GM21381 (cell line): ENCODE measurements around the gene CIROP.

ENCODE experiments used
- ATAC-seq: cut with Tn5 transposase; IDR thresholded peaks from one replicate; pipeline ENCODE4 v1.9.1; 2021; ENCODE audit warnings: mild to moderate bottlenecking, moderate library complexity; ENCODE audit not compliant: unreplicated experiment

Gene CIROP

GRCh38 chr14:23095196-23096108 lies 9.3 kb downstream of the CIROP start, which contains the start of gene C14orf119:
TSS of gene C14orf119 (plus strand) at chr14:23095505. CDS start at chr14:23097659, 2,154 bp downstream.
- peak; percentile 90 for ATAC-seq

DNA sequence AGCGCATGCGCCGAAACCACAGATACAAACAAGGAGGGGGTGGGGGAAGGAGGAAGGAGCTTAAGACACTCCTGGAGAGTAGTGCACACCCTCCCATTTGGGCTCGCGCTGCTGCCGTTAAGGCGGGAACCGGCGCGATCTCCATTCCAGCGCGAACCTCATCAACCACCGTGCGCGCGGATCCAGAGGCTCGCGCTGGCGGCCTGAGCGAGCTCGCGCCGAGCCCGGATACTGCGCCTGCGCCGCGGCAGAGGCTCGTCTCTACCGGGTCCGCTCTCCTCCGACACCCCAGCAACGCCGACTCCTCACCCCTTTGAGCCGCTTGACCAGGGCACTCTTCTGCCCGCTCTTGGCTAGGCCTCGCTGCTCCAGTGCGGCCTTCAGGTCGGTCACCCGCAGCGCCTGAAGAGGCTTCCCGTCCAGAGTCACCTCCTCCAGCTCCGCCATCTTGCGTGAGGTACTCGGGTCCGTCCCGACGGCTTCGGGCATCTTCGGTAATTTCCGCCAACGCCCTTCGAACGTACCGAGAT lies 10.1 kb downstream of the CIROP start, which contains the start of gene ACIN1:
Gene ACIN1, minus strand, starts transcription at position 471 of the 530 bp plus-strand sequence. Its CDS starts 24 bp downstream, at position 447.
- ATAC-seq: peak; percentile 35

DNA sequence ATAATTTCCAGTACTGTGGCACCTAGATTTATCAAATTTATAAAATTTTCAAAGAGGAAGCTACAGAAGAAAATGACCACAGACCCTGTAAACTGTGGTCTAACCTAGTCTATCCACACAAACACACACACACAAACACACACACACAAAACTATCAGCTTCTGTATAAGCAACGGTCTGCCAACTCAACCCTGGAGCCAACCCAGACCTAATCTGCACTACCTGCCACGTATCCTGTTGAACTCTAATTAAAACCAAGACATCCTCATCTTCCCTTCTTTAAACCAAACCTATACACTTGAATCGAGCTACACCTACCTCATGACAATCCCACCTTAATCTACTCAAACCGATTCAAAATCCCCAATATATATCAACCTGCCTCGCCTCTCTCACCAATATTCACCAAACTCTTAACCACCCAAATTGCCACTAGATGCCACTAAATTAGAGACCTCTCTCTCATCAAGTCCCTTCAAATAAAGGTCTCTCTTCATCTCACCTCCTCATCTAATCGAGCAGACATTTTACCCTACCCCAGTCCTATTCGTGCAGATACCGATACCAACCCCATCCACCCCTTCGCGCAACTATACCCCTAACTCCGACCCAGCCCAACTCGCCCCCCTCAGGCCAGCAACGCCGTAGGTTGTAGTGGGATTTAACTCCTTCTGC lies 10.7 kb downstream of the CIROP start:
- ATAC-seq: no peak

DNA sequence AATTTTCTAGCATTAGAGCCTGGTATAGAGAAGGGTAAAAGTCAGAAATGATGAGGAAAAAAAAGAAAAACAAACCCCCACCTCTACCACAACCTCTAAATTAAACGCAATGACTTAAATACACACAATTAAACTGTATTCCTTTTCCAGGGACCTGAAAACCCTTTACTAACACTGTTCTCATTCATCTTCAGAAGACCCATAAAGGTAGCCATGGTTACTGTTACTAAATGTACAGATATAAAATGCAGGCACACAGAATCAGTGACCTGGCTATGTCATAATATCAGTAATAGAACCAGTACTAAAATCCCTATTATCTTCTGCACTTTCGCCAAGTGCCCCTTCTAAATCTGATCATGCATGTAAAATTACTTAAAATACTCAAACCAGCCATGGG lies 11.3 kb downstream of the CIROP start:
- ATAC-seq: no peak

DNA sequence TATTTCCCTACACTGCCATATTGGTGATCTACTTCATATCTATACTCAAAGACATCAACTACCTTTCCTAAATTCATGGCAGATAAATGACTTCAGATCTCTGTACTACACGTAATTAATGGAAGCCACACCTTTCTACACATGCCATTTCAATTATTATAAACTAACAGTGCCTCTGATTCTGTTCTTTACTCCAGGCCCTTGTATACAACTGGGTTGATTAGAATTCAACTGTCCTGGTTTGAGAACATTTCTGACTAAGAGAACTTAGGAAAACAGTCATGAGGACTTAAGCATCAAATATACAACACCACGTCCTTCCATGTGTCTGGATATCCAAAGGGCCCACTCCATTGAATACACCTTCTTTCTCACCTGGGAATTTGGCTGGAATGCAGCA lies 11.7 kb downstream of the CIROP start:
- no peak for ATAC-seq

GRCh38 chr14:23091294-23092225 lies 13.2 kb downstream of the CIROP start:
- no peak for ATAC-seq

GRCh38 chr14:23090254-23090636 lies 14.5 kb downstream of the CIROP start:
- no peak for ATAC-seq

GRCh38 chr14:23089498-23090253 lies 15.1 kb downstream of the CIROP start:
- no peak for ATAC-seq

DNA sequence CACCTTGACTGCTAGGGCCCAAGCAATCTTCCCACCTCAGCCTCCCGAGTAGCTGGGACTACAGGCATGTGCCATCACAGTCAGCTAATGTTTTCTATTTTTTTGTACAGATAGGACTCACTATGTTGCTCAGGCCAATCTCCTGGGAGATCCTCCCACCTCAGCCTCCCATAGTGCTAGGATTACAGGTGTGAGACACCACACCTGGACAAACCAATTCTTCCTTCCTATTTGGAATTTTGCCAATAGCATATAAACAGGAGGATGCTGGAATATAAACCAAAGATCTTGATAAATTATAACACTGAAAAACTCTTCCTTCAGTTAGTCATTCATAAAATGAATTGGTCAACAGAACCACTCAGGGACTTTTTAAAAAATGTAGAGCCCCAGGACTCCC lies 18.2 kb downstream of the CIROP start:
- no peak for ATAC-seq

GRCh38 chr14:23085458-23085857 lies 19.3 kb downstream of the CIROP start:
- ATAC-seq: no peak

DNA sequence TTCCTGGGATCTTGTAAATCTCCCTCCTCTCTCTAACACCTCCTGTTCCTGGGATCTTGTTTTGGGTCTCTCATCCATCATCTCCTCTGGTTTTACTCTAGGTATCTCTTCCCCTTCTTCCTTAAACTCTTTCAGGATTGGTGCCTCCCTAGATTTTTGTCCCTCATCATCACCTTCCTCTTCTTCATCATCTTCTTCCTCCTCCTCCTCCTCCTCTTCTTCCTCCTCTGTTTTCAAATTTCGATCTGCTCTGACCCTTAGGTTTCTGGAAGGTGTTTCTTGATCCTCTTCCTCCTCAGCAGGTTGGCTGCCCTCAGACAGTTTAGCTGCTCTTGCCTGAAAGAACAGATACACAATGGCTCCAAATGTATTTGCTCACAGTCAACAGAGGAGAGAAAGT lies 24.3 kb downstream of the CIROP start:
- no peak for ATAC-seq

DNA sequence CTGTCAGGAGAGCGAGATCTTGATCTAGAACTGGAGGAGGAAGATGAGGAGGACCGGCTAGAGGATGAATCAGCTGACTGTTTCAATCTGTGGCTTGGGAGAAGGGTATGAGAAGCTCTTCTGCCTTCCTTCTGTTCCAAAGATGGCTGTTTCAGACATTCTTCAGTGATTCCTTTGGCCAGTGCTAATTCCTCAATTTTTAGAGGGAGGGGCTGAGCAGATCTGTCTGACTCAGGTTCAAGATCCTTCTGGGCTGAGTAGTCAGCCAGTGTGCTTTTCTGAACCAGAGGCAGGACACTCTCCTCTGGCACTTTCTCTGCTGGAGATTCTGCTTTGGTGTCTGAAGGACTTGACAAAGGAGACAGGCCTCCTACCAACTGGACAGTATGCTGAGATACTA lies 25.1 kb downstream of the CIROP start:
- ATAC-seq: no peak

- no peak for ATAC-seq
These were observed 26.1 kb downstream of the CIROP start for GRCh38 chr14:23078692-23079116.

DNA sequence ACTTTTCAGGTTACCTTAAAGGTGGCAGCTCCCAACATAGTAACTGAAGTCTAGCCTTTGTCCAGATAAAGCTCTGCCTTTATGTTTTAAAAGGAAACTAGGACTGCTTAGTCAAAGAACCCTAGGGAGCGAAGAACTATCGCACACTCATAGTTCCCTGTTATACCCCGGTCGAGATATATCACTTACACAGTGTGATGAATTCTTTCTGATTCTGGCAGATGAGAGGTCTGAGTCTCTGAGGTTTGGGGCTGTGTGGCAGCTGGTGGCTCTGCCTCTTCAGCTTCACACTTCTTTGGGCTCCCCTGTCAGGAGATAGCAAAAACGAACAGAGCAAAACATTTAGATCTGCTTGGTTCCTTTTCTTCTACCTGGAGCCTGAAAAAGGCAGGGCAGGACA lies 26.8 kb downstream of the CIROP start:
- ATAC-seq: no peak

DNA sequence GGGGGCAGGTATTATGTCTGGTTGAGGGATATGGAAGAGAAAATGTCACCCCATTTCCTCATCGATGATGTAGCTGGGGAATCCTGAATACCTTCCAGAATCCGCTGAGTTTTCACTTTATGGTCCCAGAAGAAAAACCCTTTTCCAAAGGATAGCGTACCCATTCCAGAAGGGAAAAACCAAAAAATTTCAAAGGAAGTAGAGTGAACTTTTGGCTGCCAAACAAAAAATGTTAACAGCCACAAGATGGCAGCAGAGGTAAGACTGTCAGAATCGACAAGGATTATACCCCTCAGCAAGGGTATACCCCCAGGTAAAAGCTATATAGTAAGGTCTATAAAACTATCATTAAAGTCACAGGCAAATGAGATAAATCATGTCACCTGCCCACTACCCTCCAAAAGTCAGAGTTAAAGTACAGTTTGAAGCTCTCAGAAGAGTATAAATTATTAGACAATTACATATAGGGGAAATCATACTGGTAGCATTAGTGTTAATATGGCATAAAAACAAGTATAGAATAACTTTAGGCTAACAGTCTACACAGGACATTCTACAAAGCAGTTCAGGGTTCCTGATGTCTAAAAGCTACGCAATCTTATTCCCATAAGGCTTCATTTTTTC lies 27.9 kb downstream of the CIROP start:
- ATAC-seq: no peak

GRCh38 chr14:23074906-23075305 lies 29.9 kb downstream of the CIROP start:
- no peak for ATAC-seq

- ATAC-seq: no peak
These were observed 32.8 kb downstream of the CIROP start for GRCh38 chr14:23071921-23072539.

GRCh38 chr14:23071244-23071920 lies 33.4 kb downstream of the CIROP start:
- peak; percentile 91 for ATAC-seq
